HepG2 (cell line): ENCODE results near the gene TIMM17B. TPM values are rescaled to one million over a fixed set of nuclear protein-coding genes. Genes with fewer than 3 reads are reported as not detected.

Experiments
- ATAC-seq: fragments of 200-7000 bp; cut with Tn5 transposase; 3 replicates; pipeline ENCODE4 v1.9.1; 2020; ENCODE audit warnings: mild to moderate bottlenecking, moderate library complexity
- BruUV-seq: library from RNA; stranded (reverse); fragments of 400-500 nt; replicated peaks from 2 replicates; lab custom pipeline; 2021; lab: Mats Ljungman, UMichigan
- CTCF ChIA-PET: fragments of 300-600 bp; formaldehyde crosslinking; extraction: SDS; loops from one replicate; lab custom pipeline; 2021; ENCODE audit warnings: low total read pairs, inconsistent platforms, low intra/inter-chr PET ratio; lab: Yijun Ruan, JAX
- POLR2A ChIA-PET: fragments of 350-600 bp; sonication (Branson Sonifier 250); formaldehyde crosslinking; loops from one replicate; lab custom pipeline; 2020; ENCODE audit warnings: antibody characterized with exemption, inconsistent platforms; lab: Yijun Ruan, JAX
- DNase-seq: peaks from one replicate; pipeline ENCODE4 v3.0.0-alpha.2; 2015; ENCODE audit warnings: low spot score
- FAIRE-seq: peaks from 3 replicates; lab custom pipeline; 2011; peaks lifted over from hg19 to GRCh38; lab: Jason Lieb, UNC
- H2AFZ ChIP-seq: one replicate; pipeline ENCODE4 v1.6.1; 2011; ENCODE audit warnings: low read length, inconsistent platforms
- H3K27ac ChIP-seq: fragments of 300-600 bp; 3 replicates; pipeline ENCODE4 v1.8.0; 2011; ENCODE audit warnings: mixed run types, mild to moderate bottlenecking, mixed read lengths, low read length, inconsistent platforms; ENCODE audit not compliant: insufficient read depth; ENCODE audit errors: extremely low read length
- H3K27me3 ChIP-seq, 2 experiments: fragments of 200-600 bp in 1 of 2; 2 replicates in 1 of 2; 3 replicates in 1 of 2; pipeline versions ENCODE4 v1.6.0 to v1.8.0; 2011; ENCODE audit warnings: low read length in 2 of 2, mild to moderate bottlenecking in 2 of 2, moderate library complexity in 2 of 2, inconsistent platforms in 1 of 2; ENCODE audit not compliant: insufficient read depth in 2 of 2, control insufficient read depth in 1 of 2
- H3K36me3 ChIP-seq, 2 experiments: fragments of 200-600 bp in 1 of 2; replicated peaks in 1 of 2; 2 replicates in 1 of 2; 3 replicates in 1 of 2; pipeline versions ENCODE4 v1.5.1 to v1.8.0; 2011; ENCODE audit warnings: low read length in 2 of 2, inconsistent platforms in 1 of 2; ENCODE audit not compliant: insufficient read depth in 2 of 2, control insufficient read depth in 1 of 2
- H3K4me1 ChIP-seq: 2 replicates; pipeline ENCODE4 v1.5.1; 2012; ENCODE audit warnings: low read length, inconsistent platforms; ENCODE audit not compliant: insufficient read depth
- H3K4me2 ChIP-seq: 2 replicates; pipeline ENCODE4 v1.6.0; 2011; ENCODE audit warnings: low read depth, low read length, inconsistent platforms
- H3K4me3 ChIP-seq, 3 experiments: fragments of 200-600 bp in 1 of 3; sonication (generic), shearing (Covaris generic) in 1 of 3; replicated peaks in 1 of 3; 2 replicates each; pipeline ENCODE4 v1.5.1; 2011 to 2016; ENCODE audit warnings: low read length in 3 of 3, inconsistent platforms in 2 of 3, low read depth in 2 of 3, mild to moderate bottlenecking in 2 of 3, control low read depth in 1 of 3, mixed read lengths in 1 of 3; ENCODE audit not compliant: insufficient read depth in 1 of 3
- H3K79me2 ChIP-seq: one replicate; pipeline ENCODE4 v1.6.1; 2011; ENCODE audit warnings: low read length, inconsistent platforms; ENCODE audit not compliant: insufficient read depth
- H3K9ac ChIP-seq: 2 replicates; pipeline ENCODE4 v1.6.0; 2011; ENCODE audit warnings: mild to moderate bottlenecking, low read depth, low read length, inconsistent platforms; ENCODE audit not compliant: insufficient read depth
- H3K9me3 ChIP-seq: 2 replicates; pipeline ENCODE4 v1.5.1; 2012; ENCODE audit warnings: mild to moderate bottlenecking, low read length
- H4K20me1 ChIP-seq: 2 replicates; pipeline ENCODE4 v1.6.0; 2011; ENCODE audit warnings: inconsistent platforms, mild to moderate bottlenecking, low read length, moderate library complexity; ENCODE audit not compliant: insufficient read depth
- PRDM10 ChIP-seq: sonication (generic); formaldehyde crosslinking; IDR thresholded peaks from 2 replicates; pipeline ENCODE4 v1.4.0; 2020; ENCODE audit warnings: low read depth, missing genetic modification reagents
- UBTF ChIP-seq: sonication (generic); formaldehyde crosslinking; IDR thresholded peaks from 2 replicates; pipeline ENCODE4 v1.4.0; 2020; ENCODE audit warnings: mild to moderate bottlenecking, missing genetic modification reagents
- ZBTB33 ChIP-seq: sonication (generic); formaldehyde crosslinking; IDR thresholded peaks from 2 replicates; pipeline ENCODE4 v1.4.0; 2020; ENCODE audit warnings: missing genetic modification reagents
- ZNF496 ChIP-seq: sonication (generic); formaldehyde crosslinking; IDR thresholded peaks from 2 replicates; pipeline ENCODE4 v1.8.1; 2023; ENCODE audit warnings: mild to moderate bottlenecking, moderate library complexity, missing genetic modification reagents; ENCODE audit not compliant: insufficient replicate concordance
- ZNF569 ChIP-seq: sonication (generic); formaldehyde crosslinking; IDR thresholded peaks from 2 replicates; pipeline ENCODE4 v1.5.0; 2020; ENCODE audit warnings: mild to moderate bottlenecking, missing genetic modification reagents, moderate library complexity, borderline replicate concordance
- ZNF670 ChIP-seq: sonication (generic); formaldehyde crosslinking; IDR thresholded peaks from 2 replicates; pipeline ENCODE4 v1.8.0; 2022; ENCODE audit warnings: mild to moderate bottlenecking, missing genetic modification reagents, borderline replicate concordance
- WGBS: methylation state at CpG from one replicate; pipeline ENCODE4 v1.1.6; 2017; ENCODE audit warnings: low lambda C conversion rate; 5-methylcytosine and 5-hydroxymethylcytosine counted together
- in situ Hi-C: cut with HindIII; loops from 2 replicates; pipeline ENCODE4 v1.10.0; 2017; ENCODE audit warnings: low pct_unique_long_range_greater_than_20kb; ENCODE audit not compliant: extremely low pct_ligation_motif_present
- intact Hi-C: fragments of 100-400 bp; cut with micrococcal nuclease; formaldehyde crosslinking; loops from one replicate; pipeline ENCODE4 v1.10.0; 2022; ENCODE audit not compliant: unreplicated experiment
- polyA plus RNA-seq, 8 experiments: library from polyadenylated mRNA; depleted of rRNA in 3 of 8; stranded (reverse) in 7 of 8; unstranded in 1 of 8; fragments of >200 nt; fragmentation: Illumina TruSeq in 4 of 8; extraction: Trizol in 4 of 8; gene quantifications; 2 replicates each; pipeline versions ENCODE4 v1.2.1 to v1.2.3, GENCODE V29; 2011 to 2016; ENCODE audit warnings: low read depth in 4 of 8, missing spikeins in 1 of 8, mixed read lengths in 1 of 8; ENCODE audit not compliant: insufficient read depth in 1 of 8
- total RNA-seq, 5 experiments: library from RNA; depleted of rRNA; stranded (reverse); fragments of >200 nt; fragmentation: Illumina TruSeq; extraction: Trizol; gene quantifications; 2 replicates each; pipeline ENCODE4 v1.2.3, GENCODE V29; 2016; ENCODE audit warnings: low read depth in 1 of 5

The TIMM17B gene
- total and polyA plus RNA-seq, 2 of the 13 experiments (the other 11 are each of a cell fraction or from before 2014, with no cell fraction given), result 56.0 to 72.5 TPM

GRCh38 chrX:48910926-48911411, 13.4 kb upstream of the TIMM17B start:
- DNase-seq, result no peak
- Histone ChIP-seq H3K27me3 (no peaks in the 10 kb centered on the region; a peak in 1 of 5 replicates), H3K9me3 (no peaks in the 10 kb centered on the region), H2AFZ (no peak overlapping the region), H3K4me2 (peak overlapping the region; percentile 81), H3K27ac (peak overlapping the region; percentile 81), H3K4me3 (peak overlapping the region; percentile 79 to 82 (median 81)), H3K4me1 (peaks cover 28% of the 10 kb centered on the region), H3K79me2 (peaks cover 17% of the 10 kb centered on the region), H4K20me1 (no peaks in the 10 kb centered on the region), H3K36me3 (peaks cover 2 to 17% of the 10 kb centered on the region in 2 experiments; a peak in 2 of 5 replicates), H3K9ac (peak overlapping the region; percentile 83)
- 0% methylated on average over 6 of the region's 12 CpGs for WGBS
- ChIA-PET POLR2A (interaction anchor here (1.2 to 3.1 kb wide), 4 partner anchors 14 to 109 kb away, joined by 4 to 42 read pairs (median 5); partner anchors contain the start of genes HDAC6, PQBP1 and TIMM17B), CTCF (no interaction called here)
- in situ Hi-C loops (no loop called here), intact Hi-C loops (loop anchor here (10.0 kb wide), 1 partner anchor 146 kb away; the partner anchor contains the start of gene GLOD5)
- no TSS peak for BruUV-seq
- no peak for FAIRE-seq
- peak; percentile 81 for TF ChIP-seq PRDM10
- TF ChIP-seq ZNF496 (CRISPR knock-in tag), result no peak
- no peak for TF ChIP-seq UBTF
- TF ChIP-seq ZBTB33 (CRISPR knock-in tag), result no peak
- no peak for TF ChIP-seq ZNF670
- TF ChIP-seq ZNF569 (CRISPR knock-in tag), result no peak
- ATAC-seq, result no peak
